SU-DHL-6 (cell line): ENCODE results near the gene HSPBP1.

Experiments used
- H2AFZ ChIP-seq: fragments of 200-600 bp; sonication (generic); 2 replicates; pipeline ENCODE4 v1.6.1; 2014; ENCODE audit warnings: low read depth, mild to moderate bottlenecking, moderate library complexity, mixed read lengths, antibody characterized with exemption, low read length; ENCODE audit not compliant: severe bottlenecking
- H3F3A ChIP-seq: fragments of 200-600 bp; shearing (Covaris generic); 2 replicates; pipeline ENCODE4 v1.6.0; 2016; ENCODE audit warnings: antibody characterized with exemption, mild to moderate bottlenecking; ENCODE audit not compliant: insufficient read depth
- H3K27ac ChIP-seq: fragments of 200-600 bp; sonication (generic); 2 replicates; pipeline ENCODE4 v1.5.1; 2016; ENCODE audit warnings: low read depth, mild to moderate bottlenecking, low read length, moderate library complexity, mixed read lengths
- H3K27me3 ChIP-seq: fragments of 200-600 bp; sonication (generic), shearing (Covaris generic); 2 replicates; pipeline ENCODE4 v1.6.0; 2014; ENCODE audit warnings: mild to moderate bottlenecking, low read length
- H3K36me3 ChIP-seq: fragments of 200-600 bp; sonication (generic); 2 replicates; pipeline ENCODE4 v1.6.1; 2014; ENCODE audit warnings: mild to moderate bottlenecking, low read length, mixed read lengths
- H3K4me2 ChIP-seq: fragments of 300-600, 200-600 bp; shearing (Covaris generic), sonication (generic); 2 replicates; pipeline ENCODE4 v1.6.0; 2014; ENCODE audit warnings: low read length, low read depth, mild to moderate bottlenecking; ENCODE audit not compliant: poor library complexity, severe bottlenecking
- H3K4me3 ChIP-seq: fragments of 200-600 bp; sonication (generic); 2 replicates; pipeline ENCODE4 v1.5.1; 2014; ENCODE audit warnings: antibody characterized with exemption, low read length, mild to moderate bottlenecking, mixed read lengths; ENCODE audit not compliant: insufficient read depth, poor library complexity, severe bottlenecking
- H3K79me2 ChIP-seq: fragments of 200-600 bp; sonication (generic); 2 replicates; pipeline ENCODE4 v1.6.1; 2014; ENCODE audit warnings: mild to moderate bottlenecking, low read length, moderate library complexity; ENCODE audit not compliant: insufficient read depth
- H3K9ac ChIP-seq: fragments of 200-600 bp; sonication (generic); 2 replicates; pipeline ENCODE4 v1.7.0; 2014; ENCODE audit warnings: mild to moderate bottlenecking, low read length
- H3K9me2 ChIP-seq: fragments of 200-600 bp; sonication (generic); replicated peaks from 2 replicates; pipeline ENCODE4 v1.6.1; 2014; ENCODE audit warnings: low read length; ENCODE audit not compliant: insufficient read depth
- H3K9me3 ChIP-seq: fragments of 200-600 bp; sonication (generic); 2 replicates; pipeline ENCODE4 v1.6.1; 2014; ENCODE audit warnings: low read length, mixed read lengths; ENCODE audit not compliant: insufficient read depth
- H4K20me1 ChIP-seq: fragments of 200-600 bp; sonication (generic); 2 replicates; pipeline ENCODE4 v1.6.1; 2014; ENCODE audit warnings: low read depth, mild to moderate bottlenecking, antibody characterized with exemption, low read length, moderate library complexity, mixed read lengths
- EZH2phosphoT487 ChIP-seq: fragments of 200-600 bp; sonication (generic), shearing (Covaris generic); conservative IDR thresholded peaks from 2 replicates; pipeline ENCODE4 v1.6.1; 2018; ENCODE audit warnings: mild to moderate bottlenecking, antibody characterized with exemption, low read length, moderate library complexity, mixed read lengths
- TF ChIP-seq, protein P1 (sequence below): fragments of 200-600 bp; sonication (generic); IDR thresholded peaks from one replicate; pipeline ENCODE4 v1.5.1; 2017; ENCODE audit warnings: antibody characterized with exemption, mild to moderate bottlenecking, low read length, moderate library complexity; ENCODE audit not compliant: insufficient read depth, poor library complexity, severe bottlenecking

HSPBP1 gene

DNA sequence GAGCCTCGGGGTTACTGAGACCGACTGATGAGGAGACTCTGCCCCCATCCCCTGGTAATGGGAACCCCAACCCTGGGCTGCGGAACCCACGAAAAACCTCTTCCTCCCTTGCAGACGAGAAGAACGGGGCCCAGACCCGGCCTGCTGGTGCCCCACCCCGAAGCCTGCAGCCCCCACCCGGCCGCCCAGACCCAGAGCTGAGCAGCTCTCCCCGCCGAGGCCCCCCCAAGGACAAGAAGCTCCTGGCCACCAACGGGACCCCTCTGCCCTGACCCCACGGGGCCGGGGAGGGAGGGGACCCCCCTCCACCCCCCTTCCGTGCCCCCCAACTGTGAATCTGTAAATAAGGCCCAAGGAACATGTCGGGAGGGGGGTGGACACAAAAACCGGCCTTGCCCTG lies 31.9 kb upstream of the HSPBP1 start:
- H4K20me1 ChIP-seq = no peaks in the 10 kb centered on the region
- H3K27me3 ChIP-seq = no peaks in the 10 kb centered on the region
- H2AFZ ChIP-seq = no peak overlapping the region
- H3K36me3 ChIP-seq = no peaks in the 10 kb centered on the region
- H3K9me2 ChIP-seq = no peaks in the 10 kb centered on the region
- no peaks in the 10 kb centered on the region for H3F3A ChIP-seq
- TF ChIP-seq, protein P1, sequence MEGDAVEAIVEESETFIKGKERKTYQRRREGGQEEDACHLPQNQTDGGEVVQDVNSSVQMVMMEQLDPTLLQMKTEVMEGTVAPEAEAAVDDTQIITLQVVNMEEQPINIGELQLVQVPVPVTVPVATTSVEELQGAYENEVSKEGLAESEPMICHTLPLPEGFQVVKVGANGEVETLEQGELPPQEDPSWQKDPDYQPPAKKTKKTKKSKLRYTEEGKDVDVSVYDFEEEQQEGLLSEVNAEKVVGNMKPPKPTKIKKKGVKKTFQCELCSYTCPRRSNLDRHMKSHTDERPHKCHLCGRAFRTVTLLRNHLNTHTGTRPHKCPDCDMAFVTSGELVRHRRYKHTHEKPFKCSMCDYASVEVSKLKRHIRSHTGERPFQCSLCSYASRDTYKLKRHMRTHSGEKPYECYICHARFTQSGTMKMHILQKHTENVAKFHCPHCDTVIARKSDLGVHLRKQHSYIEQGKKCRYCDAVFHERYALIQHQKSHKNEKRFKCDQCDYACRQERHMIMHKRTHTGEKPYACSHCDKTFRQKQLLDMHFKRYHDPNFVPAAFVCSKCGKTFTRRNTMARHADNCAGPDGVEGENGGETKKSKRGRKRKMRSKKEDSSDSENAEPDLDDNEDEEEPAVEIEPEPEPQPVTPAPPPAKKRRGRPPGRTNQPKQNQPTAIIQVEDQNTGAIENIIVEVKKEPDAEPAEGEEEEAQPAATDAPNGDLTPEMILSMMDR = no peak
- TF ChIP-seq EZH2phosphoT487 = no peak
- no peak overlapping the region for H3K9ac ChIP-seq
- H3K9me3 ChIP-seq = no peaks in the 10 kb centered on the region
- no peak overlapping the region for H3K4me2 ChIP-seq
- no peak overlapping the region for H3K27ac ChIP-seq
- H3K79me2 ChIP-seq = no peaks in the 10 kb centered on the region
- H3K4me3 ChIP-seq = no peak overlapping the region

DNA sequence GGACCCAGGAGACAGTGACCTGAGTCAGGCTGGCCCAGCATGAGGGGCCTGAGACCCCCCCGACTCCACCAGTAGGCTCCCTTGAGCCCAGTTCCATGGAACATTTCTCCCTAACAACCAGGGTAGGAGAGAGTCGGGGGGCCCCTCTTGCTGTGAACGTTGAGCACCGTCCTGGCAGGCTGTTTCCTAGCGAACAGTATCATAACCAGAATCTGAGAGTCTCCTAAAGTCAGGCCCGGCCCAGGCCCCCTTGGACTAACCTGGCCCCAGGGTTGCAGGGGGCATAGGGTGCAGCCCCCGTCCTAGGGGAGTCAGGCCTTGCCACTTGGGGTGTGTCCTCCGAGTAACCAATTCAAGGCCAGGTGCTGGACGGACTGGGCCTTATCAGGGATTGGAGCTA lies 31.5 kb upstream of the HSPBP1 start:
- Histone ChIP-seq H3K9me2 (no peaks in the 10 kb centered on the region), H2AFZ (no peak overlapping the region), H3K79me2 (no peaks in the 10 kb centered on the region), H3K36me3 (no peaks in the 10 kb centered on the region), H3K9me3 (no peaks in the 10 kb centered on the region), H3K9ac (no peak overlapping the region), H3K27ac (no peak overlapping the region), H3K4me2 (no peak overlapping the region), H4K20me1 (no peaks in the 10 kb centered on the region), H3K27me3 (no peaks in the 10 kb centered on the region), H3K4me3 (no peak overlapping the region), H3F3A (no peaks in the 10 kb centered on the region)
- no peak for TF ChIP-seq EZH2phosphoT487
- TF ChIP-seq, protein P1 = no peak

DNA sequence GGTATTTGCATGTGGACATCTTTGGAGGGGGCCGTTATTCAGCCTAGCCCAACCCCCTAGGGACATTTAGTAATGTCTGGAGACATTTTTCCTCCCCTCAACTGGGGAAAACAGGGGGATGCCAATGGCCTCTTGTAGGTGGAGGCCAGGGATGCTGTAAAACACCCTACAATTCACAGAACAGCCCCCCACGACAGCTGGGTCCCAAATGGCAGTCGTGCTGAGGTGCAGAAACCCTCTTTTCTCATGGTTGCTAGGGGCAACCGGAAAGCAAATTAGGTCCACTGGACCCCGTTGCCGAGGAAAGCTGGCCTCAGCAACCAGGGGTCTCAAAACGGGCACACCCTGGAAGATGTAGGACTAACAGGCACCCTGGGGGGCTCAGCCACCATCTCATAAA lies 30.6 kb upstream of the HSPBP1 start:
- Histone ChIP-seq H3K27me3 (no peaks in the 10 kb centered on the region), H3K79me2 (no peaks in the 10 kb centered on the region), H4K20me1 (no peaks in the 10 kb centered on the region), H3K36me3 (no peaks in the 10 kb centered on the region), H3K9me3 (no peaks in the 10 kb centered on the region), H3K9ac (no peak overlapping the region), H3K9me2 (no peaks in the 10 kb centered on the region), H3K4me3 (no peak overlapping the region), H3K27ac (no peak overlapping the region), H3K4me2 (no peak overlapping the region), H2AFZ (no peak overlapping the region), H3F3A (no peaks in the 10 kb centered on the region)
- TF ChIP-seq EZH2phosphoT487 = no peak
- TF ChIP-seq, protein P1 = no peak

DNA sequence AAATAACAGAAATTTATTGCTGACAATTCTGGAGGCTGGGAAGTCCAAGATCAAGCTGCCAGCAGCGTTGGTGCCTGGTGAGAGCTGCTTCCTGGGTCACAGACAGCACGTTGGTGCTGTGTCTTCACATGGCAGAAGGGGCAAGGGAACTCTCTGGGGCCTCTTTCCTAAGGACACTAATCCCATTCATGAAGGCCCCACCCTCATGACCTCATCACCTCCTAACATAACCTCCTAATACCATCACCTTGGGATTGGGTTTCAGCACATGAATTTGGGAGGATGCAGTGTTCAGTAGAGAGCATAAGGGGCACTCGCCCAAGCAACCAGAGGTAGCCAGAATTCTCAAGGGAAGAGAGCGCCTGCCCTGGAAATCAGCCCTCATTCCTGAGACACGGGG lies 29.5 kb upstream of the HSPBP1 start:
- no peaks in the 10 kb centered on the region for H3K9me2 ChIP-seq
- H3K36me3 ChIP-seq = no peaks in the 10 kb centered on the region

More for the DNA sequence above, 29.5 kb upstream of the HSPBP1 start:
- no peaks in the 10 kb centered on the region for H3K27me3 ChIP-seq
- H3F3A ChIP-seq = no peaks in the 10 kb centered on the region
- no peak for TF ChIP-seq EZH2phosphoT487
- TF ChIP-seq, protein P1 = no peak
- no peaks in the 10 kb centered on the region for H3K9me3 ChIP-seq
- H3K9ac ChIP-seq = no peak overlapping the region
- H2AFZ ChIP-seq = no peak overlapping the region
- no peak overlapping the region for H3K27ac ChIP-seq
- H4K20me1 ChIP-seq = no peaks in the 10 kb centered on the region
- H3K4me3 ChIP-seq = no peak overlapping the region
- no peak overlapping the region for H3K4me2 ChIP-seq
- no peaks in the 10 kb centered on the region for H3K79me2 ChIP-seq
